MM.1S (cell line): ENCODE results near the gene GAGE12F.
"Not testable (repeated sequence)": the region's sequence is repeated elsewhere in the genome, so short reads cannot be mapped to it uniquely, and the experiment has no call there.

Source experiments
- DNase-seq: peaks from one replicate; pipeline ENCODE4 v3.0.0-alpha.2; 2015
- H2AFZ ChIP-seq: fragments of 300-600 bp; sonication (generic); 2 replicates; pipeline ENCODE4 v1.6.0; 2016; ENCODE audit warnings: antibody characterized with exemption, low read length
- H3F3A ChIP-seq: fragments of 300-600 bp; sonication (generic); 2 replicates; pipeline ENCODE4 v1.6.1; 2016; ENCODE audit warnings: mild to moderate bottlenecking, antibody characterized with exemption, low read length, moderate library complexity, mixed read lengths; ENCODE audit not compliant: insufficient read depth
- H3K27ac ChIP-seq: fragments of 300-600 bp; sonication (generic); 2 replicates; pipeline ENCODE4 v1.5.1; 2016; ENCODE audit warnings: mild to moderate bottlenecking, low read length
- H3K27me3 ChIP-seq: fragments of 300-600 bp; sonication (generic); replicated peaks from 2 replicates; pipeline ENCODE4 v1.6.0; 2016; ENCODE audit warnings: low read length; ENCODE audit not compliant: insufficient read depth
- H3K36me3 ChIP-seq: fragments of 300-600 bp; sonication (generic); replicated peaks from 2 replicates; pipeline ENCODE4 v1.6.1; 2016; ENCODE audit warnings: mild to moderate bottlenecking, low read length, mixed read lengths; ENCODE audit not compliant: insufficient read depth
- H3K4me1 ChIP-seq: fragments of 300-600 bp; sonication (generic); 2 replicates; pipeline ENCODE4 v1.6.1; 2016; ENCODE audit warnings: low read length, mixed read lengths
- H3K4me2 ChIP-seq: fragments of 300-600 bp; sonication (generic); 2 replicates; pipeline ENCODE4 v1.6.0; 2016; ENCODE audit warnings: low read depth, low read length
- H3K4me3 ChIP-seq: fragments of 300-600 bp; sonication (generic); 2 replicates; pipeline ENCODE4 v1.5.1; 2016; ENCODE audit warnings: low read length, mixed read lengths
- H3K79me2 ChIP-seq: fragments of 300-600 bp; sonication (generic); 2 replicates; pipeline ENCODE4 v1.6.1; 2016; ENCODE audit warnings: mixed run types, low read length, mixed read lengths
- H3K9ac ChIP-seq: fragments of 300-600 bp; sonication (generic); 2 replicates; pipeline ENCODE4 v1.6.1; 2016; ENCODE audit warnings: low read length, mixed read lengths
- H3K9me2 ChIP-seq: fragments of 300-600 bp; sonication (generic); replicated peaks from 2 replicates; pipeline ENCODE4 v1.6.1; 2016; ENCODE audit warnings: mild to moderate bottlenecking, low read length, mixed read lengths; ENCODE audit not compliant: insufficient read depth
- H3K9me3 ChIP-seq: fragments of 300-600 bp; sonication (generic); replicated peaks from 2 replicates; pipeline ENCODE4 v1.6.1; 2016; ENCODE audit warnings: mild to moderate bottlenecking, low read length, mixed read lengths; ENCODE audit not compliant: insufficient read depth
- H4K20me1 ChIP-seq: fragments of 300-600 bp; sonication (generic); 2 replicates; pipeline ENCODE4 v1.6.1; 2016; ENCODE audit warnings: mild to moderate bottlenecking, low read length, moderate library complexity, mixed read lengths; ENCODE audit not compliant: insufficient read depth

Gene GAGE12F, protein sequence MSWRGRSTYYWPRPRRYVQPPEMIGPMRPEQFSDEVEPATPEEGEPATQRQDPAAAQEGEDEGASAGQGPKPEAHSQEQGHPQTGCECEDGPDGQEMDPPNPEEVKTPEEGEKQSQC

GRCh38 chrX:49560542-49560941 lies at the start of gene GAGE12F:
Gene GAGE12F (plus strand): TSS chrX:49560842. CDS start chrX:49561997, 1,155 bp downstream.
- not testable (repeated sequence) for H3K9me2 ChIP-seq, DNase-seq, H4K20me1 ChIP-seq, H3K9me3 ChIP-seq, H3K4me1 ChIP-seq, H3K4me2 ChIP-seq, H3K27me3 ChIP-seq, H3K27ac ChIP-seq, H3K36me3 ChIP-seq, H3K79me2 ChIP-seq, H3F3A ChIP-seq, H3K9ac ChIP-seq, H2AFZ ChIP-seq, H3K4me3 ChIP-seq

DNA sequence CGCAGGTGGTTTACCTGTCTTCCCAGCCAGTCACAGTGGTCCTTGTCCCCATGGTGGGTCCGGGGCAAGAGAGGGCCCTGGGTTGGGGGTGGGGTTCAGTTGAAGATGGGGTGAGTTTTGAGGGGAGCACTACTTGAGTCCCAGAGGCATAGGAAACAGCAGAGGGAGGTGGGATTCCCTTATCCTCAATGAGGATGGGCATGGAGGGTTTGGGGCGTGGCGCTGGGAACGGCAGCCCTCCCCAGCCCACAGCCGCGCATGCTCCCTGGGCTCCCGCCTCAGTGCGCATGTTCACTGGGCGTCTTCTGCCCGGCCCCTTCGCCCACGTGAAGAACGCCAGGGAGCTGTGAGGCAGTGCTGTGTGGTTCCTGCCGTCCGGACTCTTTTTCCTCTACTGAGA lies 28.8 kb upstream of the GAGE12F start, which contains the start of gene GAGE12C:
GAGE12C (plus strand) TSS at position 301 of the 400 bp plus-strand sequence. CDS start 1,155 bp downstream, outside the sequence.
- H3K9me2 ChIP-seq, H3K79me2 ChIP-seq, DNase-seq, H3K4me2 ChIP-seq, H2AFZ ChIP-seq, H3K4me1 ChIP-seq, H3K9me3 ChIP-seq, H4K20me1 ChIP-seq, H3K27ac ChIP-seq, H3K27me3 ChIP-seq, H3K4me3 ChIP-seq, H3F3A ChIP-seq, H3K9ac ChIP-seq, H3K36me3 ChIP-seq: not testable (repeated sequence)

GRCh38 chrX:49541433-49541832 lies 19.2 kb upstream of the GAGE12F start, which contains the start of gene GAGE12D:
Gene GAGE12D (plus strand): TSS chrX:49541733. CDS start chrX:49542888, 1,155 bp downstream.
- not testable (repeated sequence) for H3K36me3 ChIP-seq, H4K20me1 ChIP-seq, H3K4me2 ChIP-seq

DNA sequence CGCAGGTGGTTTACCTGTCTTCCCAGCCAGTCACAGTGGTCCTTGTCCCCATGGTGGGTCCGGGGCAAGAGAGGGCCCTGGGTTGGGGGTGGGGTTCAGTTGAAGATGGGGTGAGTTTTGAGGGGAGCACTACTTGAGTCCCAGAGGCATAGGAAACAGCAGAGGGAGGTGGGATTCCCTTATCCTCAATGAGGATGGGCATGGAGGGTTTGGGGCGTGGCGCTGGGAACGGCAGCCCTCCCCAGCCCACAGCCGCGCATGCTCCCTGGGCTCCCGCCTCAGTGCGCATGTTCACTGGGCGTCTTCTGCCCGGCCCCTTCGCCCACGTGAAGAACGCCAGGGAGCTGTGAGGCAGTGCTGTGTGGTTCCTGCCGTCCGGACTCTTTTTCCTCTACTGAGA lies 9.7 kb upstream of the GAGE12F start, which contains the start of gene GAGE12E:
GAGE12E (plus strand) TSS at position 301 of the 400 bp plus-strand sequence. CDS start 1,155 bp downstream, outside the sequence.
- not testable (repeated sequence) for DNase-seq, H3K4me1 ChIP-seq, H3K27me3 ChIP-seq, H3K4me2 ChIP-seq, H2AFZ ChIP-seq, H4K20me1 ChIP-seq, H3K79me2 ChIP-seq, H3K27ac ChIP-seq, H3K9me2 ChIP-seq, H3F3A ChIP-seq, H3K9me3 ChIP-seq, H3K9ac ChIP-seq, H3K4me3 ChIP-seq, H3K36me3 ChIP-seq

More at GRCh38 chrX:49541433-49541832, 19.2 kb upstream of the GAGE12F start, which contains the start of gene GAGE12D:
- not testable (repeated sequence) for H2AFZ ChIP-seq, H3K79me2 ChIP-seq, H3K4me3 ChIP-seq, H3K9me2 ChIP-seq, H3K27ac ChIP-seq, H3K27me3 ChIP-seq, DNase-seq, H3F3A ChIP-seq, H3K9me3 ChIP-seq, H3K9ac ChIP-seq, H3K4me1 ChIP-seq

DNA sequence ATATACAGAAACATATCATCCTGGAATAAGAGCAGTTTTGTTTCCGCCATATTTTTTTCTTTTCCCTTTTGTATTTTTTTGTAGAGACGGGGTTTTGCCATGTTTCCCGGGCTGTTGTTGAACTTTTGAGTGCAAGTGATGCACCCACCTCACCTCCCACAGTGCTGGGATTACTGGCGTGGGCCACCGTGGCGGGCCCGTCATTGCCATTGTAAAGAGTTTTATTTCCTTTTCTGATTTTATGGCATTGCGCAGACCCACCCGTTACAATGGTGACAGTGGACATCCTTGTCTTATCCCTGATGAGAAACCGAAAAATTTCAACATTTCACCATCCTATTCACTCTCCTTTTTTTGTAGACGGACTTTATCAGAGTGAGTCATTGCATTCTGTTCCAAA lies 8.1 kb downstream of the GAGE12F start:
- H3K27me3 ChIP-seq, H2AFZ ChIP-seq, H3K9ac ChIP-seq, H3K36me3 ChIP-seq, H4K20me1 ChIP-seq, H3F3A ChIP-seq, H3K9me3 ChIP-seq, H3K9me2 ChIP-seq, H3K79me2 ChIP-seq, DNase-seq, H3K4me3 ChIP-seq, H3K4me1 ChIP-seq, H3K4me2 ChIP-seq, H3K27ac ChIP-seq: not testable (repeated sequence)

DNA sequence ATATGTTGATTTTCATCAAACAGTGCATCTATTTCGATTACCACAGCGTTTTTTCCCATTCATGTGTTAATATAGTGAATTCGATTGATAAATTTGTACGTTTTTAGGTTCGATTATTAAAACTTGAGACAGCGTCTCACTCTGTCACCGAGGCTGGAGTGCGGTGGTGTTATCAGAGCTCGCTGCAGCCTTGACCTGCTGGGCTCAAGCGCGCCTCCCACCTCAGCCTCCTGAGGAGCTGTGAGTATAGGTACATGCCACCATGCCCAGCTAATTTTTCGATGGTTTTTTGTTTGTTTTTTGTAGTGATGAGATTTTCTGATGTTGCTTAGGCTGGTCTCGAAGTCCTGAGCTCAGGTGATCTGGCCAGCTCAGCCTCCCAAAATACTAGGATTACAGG lies 8.5 kb downstream of the GAGE12F start:
- not testable (repeated sequence) for H3K27me3 ChIP-seq, H3K9me3 ChIP-seq, H3K9ac ChIP-seq, H4K20me1 ChIP-seq, H3K79me2 ChIP-seq, H3K4me1 ChIP-seq, DNase-seq, H3K4me3 ChIP-seq, H3K27ac ChIP-seq, H3F3A ChIP-seq, H3K9me2 ChIP-seq, H3K4me2 ChIP-seq, H2AFZ ChIP-seq, H3K36me3 ChIP-seq

GRCh38 chrX:49570100-49570499 lies 9.5 kb downstream of the GAGE12F start, which contains the start of gene GAGE12G:
Gene GAGE12G (plus strand): TSS chrX:49570400. CDS start chrX:49571555, 1,155 bp downstream.
- not testable (repeated sequence) for H3K27ac ChIP-seq, H3K4me2 ChIP-seq, H3K27me3 ChIP-seq, H3K79me2 ChIP-seq, H2AFZ ChIP-seq, DNase-seq, H3K4me1 ChIP-seq, H3K4me3 ChIP-seq, H3K36me3 ChIP-seq, H4K20me1 ChIP-seq, H3F3A ChIP-seq, H3K9me2 ChIP-seq, H3K9ac ChIP-seq, H3K9me3 ChIP-seq

DNA sequence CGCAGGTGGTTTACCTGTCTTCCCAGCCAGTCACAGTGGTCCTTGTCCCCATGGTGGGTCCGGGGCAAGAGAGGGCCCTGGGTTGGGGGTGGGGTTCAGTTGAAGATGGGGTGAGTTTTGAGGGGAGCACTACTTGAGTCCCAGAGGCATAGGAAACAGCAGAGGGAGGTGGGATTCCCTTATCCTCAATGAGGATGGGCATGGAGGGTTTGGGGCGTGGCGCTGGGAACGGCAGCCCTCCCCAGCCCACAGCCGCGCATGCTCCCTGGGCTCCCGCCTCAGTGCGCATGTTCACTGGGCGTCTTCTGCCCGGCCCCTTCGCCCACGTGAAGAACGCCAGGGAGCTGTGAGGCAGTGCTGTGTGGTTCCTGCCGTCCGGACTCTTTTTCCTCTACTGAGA lies 19.0 kb downstream of the GAGE12F start, which contains the start of gene GAGE12H:
GAGE12H (plus strand) TSS at position 301 of the 400 bp plus-strand sequence. CDS start 1,155 bp downstream, outside the sequence.
- not testable (repeated sequence) for H3K9ac ChIP-seq, H3K36me3 ChIP-seq, H3K27ac ChIP-seq, H3K79me2 ChIP-seq, H3K4me3 ChIP-seq, H3K9me2 ChIP-seq, H4K20me1 ChIP-seq, H2AFZ ChIP-seq, H3K4me2 ChIP-seq, H3K9me3 ChIP-seq, H3K27me3 ChIP-seq, DNase-seq, H3K4me1 ChIP-seq, H3F3A ChIP-seq
